H1 (cell line): ENCODE results near the gene TRUB1. TPM values are rescaled to one million over a fixed set of nuclear protein-coding genes. Genes with fewer than 3 reads are reported as not detected.
A peak's percentile ranks its signal among the peaks of the same experiment; 100 is the strongest.

Experiments used
- CTCF ChIA-PET: fragments of 300-600 bp; sonication (Branson Sonifier 250); formaldehyde crosslinking; loops from one replicate; lab custom pipeline; 2021; ENCODE audit not compliant: partially characterized antibody; lab: Charles Lee
- POLR2A ChIA-PET: fragments of 300-600 bp; sonication (Branson Sonifier 250); formaldehyde crosslinking; loops from one replicate; lab custom pipeline; 2021; ENCODE audit warnings: inconsistent platforms; ENCODE audit not compliant: partially characterized antibody; lab: Charles Lee
- DNase-seq, 2 experiments: peaks; one replicate each; pipeline versions ENCODE4 v3.0.0 to v3.0.0-alpha.2; 2010 to 2022; ENCODE audit warnings: low spot score in 2 of 2, low read depth in 1 of 2, mixed read lengths in 1 of 2
- FAIRE-seq: peaks from 2 replicates; lab custom pipeline; 2011; peaks lifted over from hg19 to GRCh38; lab: Jason Lieb, UNC
- H2AFZ ChIP-seq: 2 replicates; pipeline ENCODE4 v1.8.1; 2012; ENCODE audit warnings: low read length, inconsistent platforms
- H2AK5ac ChIP-seq: 2 replicates; pipeline ENCODE4 v1.6.1; 2013; ENCODE audit warnings: low read depth, low read length
- H2BK120ac ChIP-seq: replicated peaks from 2 replicates; pipeline ENCODE3; 2013; ENCODE audit warnings: low read depth, low read length, inconsistent platforms
- H2BK12ac ChIP-seq: 2 replicates; pipeline ENCODE4 v1.6.1; 2013; ENCODE audit warnings: low read depth, low read length
- H2BK15ac ChIP-seq: 2 replicates; pipeline ENCODE4 v1.6.1; 2013; ENCODE audit warnings: low read length
- H2BK20ac ChIP-seq: 2 replicates; pipeline ENCODE4 v1.6.1; 2013; ENCODE audit warnings: low read length
- H2BK5ac ChIP-seq: 2 replicates; pipeline ENCODE4 v1.6.1; 2013; ENCODE audit warnings: low read depth, low read length
- H3K14ac ChIP-seq: 2 replicates; pipeline ENCODE4 v1.6.1; 2013; ENCODE audit warnings: inconsistent platforms; ENCODE audit not compliant: insufficient read length
- H3K18ac ChIP-seq: 2 replicates; pipeline ENCODE4 v1.6.1; 2013; ENCODE audit warnings: low read length; ENCODE audit errors: extremely low read depth
- H3K23ac ChIP-seq: 2 replicates; pipeline ENCODE4 v1.6.1; 2013; ENCODE audit warnings: inconsistent platforms; ENCODE audit not compliant: insufficient read length
- H3K23me2 ChIP-seq: 2 replicates; pipeline ENCODE4 v1.6.1; 2013; ENCODE audit warnings: low read depth, low read length
- H3K27ac ChIP-seq: 2 replicates; pipeline ENCODE4 v1.6.1; 2011; ENCODE audit warnings: low read depth, low read length, inconsistent platforms
- H3K27me3 ChIP-seq, 4 experiments: replicated peaks in 1 of 4; 1 replicate in 1 of 4; 2 replicates in 3 of 4; pipeline versions ENCODE4 v1.6.1 to v1.8.1; 2011 to 2013; ENCODE audit warnings: low read length in 3 of 4, mild to moderate bottlenecking in 3 of 4, inconsistent platforms in 2 of 4, mixed read lengths in 2 of 4, moderate library complexity in 1 of 4; ENCODE audit not compliant: control insufficient read depth in 3 of 4, insufficient read depth in 3 of 4; ENCODE audit errors: extremely low read depth in 1 of 4
- H3K36me3 ChIP-seq, 4 experiments: 2 replicates each; pipeline versions ENCODE4 v1.6.1 to v1.8.1; 2011 to 2013; ENCODE audit warnings: mild to moderate bottlenecking in 4 of 4, low read length in 3 of 4, moderate library complexity in 2 of 4, control low read depth in 1 of 4, inconsistent platforms in 1 of 4; ENCODE audit not compliant: insufficient read depth in 4 of 4, control insufficient read depth in 2 of 4
- H3K4ac ChIP-seq: replicated peaks from 2 replicates; pipeline ENCODE3; 2013; ENCODE audit warnings: low read length, low read depth, mixed read lengths, inconsistent platforms; ENCODE audit not compliant: insufficient read length
- H3K4me1 ChIP-seq, 4 experiments: replicated peaks in 1 of 4; 1 replicate in 1 of 4; 2 replicates in 3 of 4; pipeline versions ENCODE4 v1.6.1 to v1.8.1; 2011 to 2013; ENCODE audit warnings: low read length in 3 of 4, inconsistent platforms in 2 of 4, mixed read lengths in 1 of 4; ENCODE audit not compliant: insufficient read depth in 4 of 4, control insufficient read depth in 3 of 4
- H3K4me2 ChIP-seq, 2 experiments: 2 replicates each; pipeline versions ENCODE4 v1.6.1 to v1.8.1; 2011 to 2013; ENCODE audit warnings: low read depth in 2 of 2, low read length in 2 of 2, control low read depth in 1 of 2, inconsistent platforms in 1 of 2, mild to moderate bottlenecking in 1 of 2; ENCODE audit not compliant: insufficient read depth in 1 of 2
- H3K4me3 ChIP-seq, 4 experiments: fragments of 200-600, 300-600 bp in 1 of 4; sonication (generic), shearing (Covaris generic), sonication (Bioruptor Twin) in 1 of 4; 2 replicates each; pipeline versions ENCODE4 v1.5.1 to v1.8.1; 2011 to 2016; ENCODE audit warnings: low read length in 4 of 4, low read depth in 3 of 4, control low read depth in 2 of 4, inconsistent platforms in 2 of 4, mild to moderate bottlenecking in 2 of 4, mixed read lengths in 1 of 4, moderate library complexity in 1 of 4; ENCODE audit not compliant: insufficient read depth in 2 of 4; ENCODE audit errors: extremely low read depth in 1 of 4
- H3K56ac ChIP-seq: replicated peaks from 2 replicates; pipeline ENCODE3; 2013; ENCODE audit warnings: low read depth, mild to moderate bottlenecking, mixed read lengths, low read length, inconsistent platforms; ENCODE audit not compliant: insufficient read length
- H3K79me1 ChIP-seq: 2 replicates; pipeline ENCODE4 v1.6.1; 2013; ENCODE audit warnings: low read depth, low read length, control low read depth
- H3K79me2 ChIP-seq, 2 experiments: 2 replicates each; pipeline versions ENCODE4 v1.6.1 to v1.8.1; 2012 to 2013; ENCODE audit warnings: low read length in 2 of 2, mild to moderate bottlenecking in 2 of 2, inconsistent platforms in 1 of 2; ENCODE audit not compliant: insufficient read depth in 2 of 2, control insufficient read depth in 1 of 2
- H3K9ac ChIP-seq, 4 experiments: replicated peaks in 1 of 4; 1 replicate in 1 of 4; 2 replicates in 3 of 4; pipeline versions ENCODE4 v1.6.1 to v1.8.1; 2011 to 2013; ENCODE audit warnings: low read depth in 3 of 4, low read length in 3 of 4, control low read depth in 2 of 4, mild to moderate bottlenecking in 2 of 4, moderate library complexity in 2 of 4, inconsistent platforms in 1 of 4; ENCODE audit errors: extremely low read depth in 1 of 4
- H3K9me3 ChIP-seq, 2 experiments: 2 replicates each; pipeline versions ENCODE4 v1.6.1 to v1.8.1; 2012 to 2013; ENCODE audit warnings: mild to moderate bottlenecking in 2 of 2, moderate library complexity in 2 of 2, control low read depth in 1 of 2, inconsistent platforms in 1 of 2, low read depth in 1 of 2, low read length in 1 of 2, mixed read lengths in 1 of 2; ENCODE audit not compliant: insufficient read depth in 2 of 2
- H4K20me1 ChIP-seq, 2 experiments: replicated peaks in 1 of 2; 2 replicates each; pipeline versions ENCODE3 to v1.8.1; 2011 to 2013; ENCODE audit warnings: inconsistent platforms in 2 of 2, low read length in 2 of 2, mild to moderate bottlenecking in 1 of 2; ENCODE audit not compliant: insufficient read depth in 2 of 2, control insufficient read depth in 1 of 2
- H4K5ac ChIP-seq: 2 replicates; pipeline ENCODE4 v1.6.1; 2013; ENCODE audit warnings: low read length, low read depth, mixed read lengths, inconsistent platforms; ENCODE audit not compliant: insufficient read length
- H4K8ac ChIP-seq: 2 replicates; pipeline ENCODE4 v1.8.0; 2013; ENCODE audit warnings: mild to moderate bottlenecking, moderate library complexity, low read length, inconsistent platforms; ENCODE audit not compliant: insufficient read depth; ENCODE audit errors: extremely low read depth
- H4K91ac ChIP-seq: replicated peaks from 2 replicates; pipeline ENCODE3; 2013; ENCODE audit warnings: low read length, mixed read lengths, inconsistent platforms; ENCODE audit not compliant: insufficient read length
- ASH2L ChIP-seq: fragments of 200-600, 300-600 bp; sonication (generic); IDR thresholded peaks from one replicate; pipeline ENCODE4 v1.7.1; 2017; ENCODE audit warnings: low read length
- CBX5 ChIP-seq: fragments of 300-800, 300-1000 bp; sonication (generic); IDR thresholded peaks from 2 replicates; pipeline ENCODE4 v1.7.1; 2016; ENCODE audit warnings: antibody characterized with exemption, low read length, low read depth
- CBX8 ChIP-seq: fragments of 300-800, 300-1000 bp; sonication (generic); IDR thresholded peaks from 2 replicates; pipeline ENCODE4 v1.7.1; 2016; ENCODE audit warnings: low read depth, low read length, borderline replicate concordance
- CEBPB ChIP-seq: IDR thresholded peaks from 2 replicates; pipeline ENCODE4 v1.6.1; 2012; ENCODE audit warnings: low read depth, low read length
- CTCF ChIP-seq, 3 experiments: IDR thresholded peaks; 1 replicate in 2 of 3; 2 replicates in 1 of 3; pipeline versions ENCODE4 v1.5.1 to v1.6.1; 2011; ENCODE audit warnings: low read length in 3 of 3, mild to moderate bottlenecking in 3 of 3, inconsistent platforms in 2 of 3, low read depth in 1 of 3, moderate library complexity in 1 of 3; ENCODE audit not compliant: insufficient read depth in 1 of 3; ENCODE audit errors: control extremely low read depth in 1 of 3
- KDM4A ChIP-seq: IDR thresholded peaks from one replicate; pipeline ENCODE4 v1.7.1; 2012; ENCODE audit warnings: low read depth, mild to moderate bottlenecking, moderate library complexity, low read length, inconsistent platforms; ENCODE audit not compliant: severe bottlenecking
- RAD21 ChIP-seq, 2 experiments: IDR thresholded peaks in 1 of 2; conservative IDR thresholded peaks in 1 of 2; 2 replicates each; pipeline ENCODE4 v1.6.1; 2011; ENCODE audit warnings: low read depth in 2 of 2, low read length in 2 of 2, improper control_type of control experiment in 1 of 2, inconsistent platforms in 1 of 2, mild to moderate bottlenecking in 1 of 2, moderate library complexity in 1 of 2
- SAP30 ChIP-seq: fragments of 300-600 bp; sonication (generic); IDR thresholded peaks from 2 replicates; pipeline ENCODE4 v1.7.1; 2012; ENCODE audit warnings: low read length, moderate library complexity, mild to moderate bottlenecking, inconsistent platforms; ENCODE audit not compliant: insufficient read depth, insufficient replicate concordance
- SIRT6 ChIP-seq: IDR thresholded peaks from one replicate; pipeline ENCODE4 v1.7.1; 2012; ENCODE audit warnings: low read length, inconsistent platforms
- SP4 ChIP-seq: IDR thresholded peaks from 2 replicates; pipeline ENCODE4 v1.6.1; 2012; ENCODE audit warnings: low read length, inconsistent platforms
- TAF1 ChIP-seq: IDR thresholded peaks from 2 replicates; pipeline ENCODE4 v1.6.1; 2011; ENCODE audit warnings: mild to moderate bottlenecking, low read depth, low read length
- ZNF274 ChIP-seq: IDR thresholded peaks from 2 replicates; pipeline ENCODE4 v1.7.0; 2012; ENCODE audit warnings: low read length, borderline replicate concordance; ENCODE audit errors: extremely low read depth
- WGBS, 2 experiments: shearing (Covaris generic) in 1 of 2; methylation state at CpG; one replicate each; pipeline versions ENCODE4 v1.1.6 to v1.1.7; 2013 to 2015; ENCODE audit warnings: low lambda C conversion rate in 2 of 2, mixed read lengths in 2 of 2, inconsistent platforms in 1 of 2, low coverage in 1 of 2, missing lambda C conversion rate in 1 of 2; ENCODE audit not compliant: insufficient replicate concordance in 2 of 2, insufficient coverage in 1 of 2, insufficient read length in 1 of 2; ENCODE audit errors: extremely low coverage in 1 of 2, missing lambda C conversion rate in 1 of 2; 5-methylcytosine and 5-hydroxymethylcytosine counted together
- polyA plus RNA-seq, 7 experiments: library from polyadenylated mRNA; depleted of rRNA in 3 of 7; stranded (reverse) in 5 of 7; unstranded in 2 of 7; fragments of >200 nt in 5 of 7; fragments of 200-250 nt in 2 of 7; gene quantifications; 1 replicate in 5 of 7; 2 replicates in 1 of 7; 4 replicates in 1 of 7; pipeline versions ENCODE4 v1.2.1 to v1.2.3, GENCODE V29; 2011 to 2013; ENCODE audit warnings: missing spikeins in 2 of 7, mixed read lengths in 2 of 7
- total RNA-seq: library from RNA; stranded (reverse); fragmentation: NEBNext Ultra II Directional; extraction: Animal tissue kit (Norgen Biotek cat#: 25700); gene quantifications from 2 replicates; pipeline ENCODE4 v1.2.1, GENCODE V29; 2021

Gene TRUB1
- total and polyA plus RNA-seq, 2 of the 8 experiments (the other 6 are each of a cell fraction or from before 2014, with no cell fraction given): 6.3 to 22.2 TPM

GRCh38 chr10:114920459-114920858 is 17.5 kb upstream of the TRUB1 start:
- no peaks in the 10 kb centered on the region; the same call in 1 of the 2 replicates for H3K23me2 ChIP-seq
- ChIA-PET CTCF (interaction anchor here (0.6 to 3.3 kb wide), 3 partner anchors 38 to 44 kb away, joined by 3 to 13 read pairs (median 6); no protein-coding TSS in a partner anchor), POLR2A (interaction anchor here (1.2 kb wide), 1 partner anchor 18 kb away, joined by 4 read pairs; the partner anchor contains the start of gene TRUB1)
- no peak overlapping the region for H2BK20ac ChIP-seq
- H2AFZ ChIP-seq: no peak overlapping the region
- H4K8ac ChIP-seq: no peak overlapping the region
- DNase-seq (no peak), FAIRE-seq (no peak)
- H3K18ac ChIP-seq: no peak overlapping the region
- no peak overlapping the region for H4K91ac ChIP-seq
- no peaks in the 10 kb centered on the region for H4K20me1 ChIP-seq
- H3K23ac ChIP-seq: no peak overlapping the region
- no peak overlapping the region for H2BK12ac ChIP-seq
- H3K14ac ChIP-seq: no peak overlapping the region
- no peak overlapping the region for H4K5ac ChIP-seq
- H2BK5ac ChIP-seq: no peak overlapping the region
- no peak overlapping the region for H3K4me3 ChIP-seq
- H3K36me3 ChIP-seq: no peaks in the 10 kb centered on the region
- H3K9ac ChIP-seq: no peak overlapping the region
- H3K4ac ChIP-seq: peak overlapping the region; percentile 59
- WGBS, 2 experiments: 80% methylated on average over 1 of the region's 1 CpG; no CpG with 5 or more reads in 1 of the 2 experiments
- no peak overlapping the region for H2AK5ac ChIP-seq
- H3K27me3 ChIP-seq: no peaks in the 10 kb centered on the region
- no peak overlapping the region for H2BK15ac ChIP-seq
- no peaks in the 10 kb centered on the region for H3K79me1 ChIP-seq
- peaks cover 0 to 12% (median 3%) of the 10 kb centered on the region in 4 experiments; a peak in 3 of 7 replicates for H3K4me1 ChIP-seq
- H3K9me3 ChIP-seq: no peaks in the 10 kb centered on the region
- H3K56ac ChIP-seq: no peak overlapping the region
- H2BK120ac ChIP-seq: no peak overlapping the region
- H3K27ac ChIP-seq: no peak overlapping the region
- H3K4me2 ChIP-seq: no peak overlapping the region
- no peaks in the 10 kb centered on the region for H3K79me2 ChIP-seq
- TF ChIP-seq ASH2L: no peak
- no peak for TF ChIP-seq SIRT6
- no peak for TF ChIP-seq SP4
- TF ChIP-seq ZNF274: no peak
- TF ChIP-seq CBX5: no peak
- no peak for TF ChIP-seq CEBPB
- TF ChIP-seq RAD21 (IDR thresholded peaks at IDR 0.05 in 1 of 2, conservative IDR thresholded peaks at IDR 0.05 in 1 of 2; ENCODE audit: low read depth in 2 of 2, low read length in 2 of 2): no peak
- no peak for TF ChIP-seq CTCF (IDR thresholded peaks at IDR 0.05; ENCODE audit: control extremely low read depth in 1 of 3, insufficient read depth in 1 of 3, low read depth in 1 of 3, low read length in 3 of 3)
- TF ChIP-seq SAP30: no peak
- no peak for TF ChIP-seq KDM4A
- no peak for TF ChIP-seq CBX8
- TF ChIP-seq TAF1: no peak
